Nephron (organoid): ENCODE results near the gene ARHGEF16.

Experiments
- H3K27ac Mint-ChIP-seq, 3 experiments: 2 replicates each; pipeline ENCODE4 v1.8.0; 2020; ENCODE audit warnings: mixed read lengths in 3 of 3, mild to moderate bottlenecking in 2 of 3, moderate library complexity in 1 of 3
- H3K27me3 Mint-ChIP-seq: 2 replicates; pipeline ENCODE4 v1.8.0; 2021; ENCODE audit warnings: low read depth, mild to moderate bottlenecking, moderate library complexity, mixed read lengths
- H3K36me3 Mint-ChIP-seq: 2 replicates; pipeline ENCODE4 v1.8.0; 2020; ENCODE audit warnings: low read depth, mixed read lengths
- H3K4me1 Mint-ChIP-seq: 2 replicates; pipeline ENCODE4 v1.8.0; 2020; ENCODE audit warnings: mixed read lengths
- H3K4me3 Mint-ChIP-seq, 3 experiments: 2 replicates each; pipeline ENCODE4 v1.8.0; 2020; ENCODE audit warnings: mild to moderate bottlenecking in 3 of 3, mixed read lengths in 3 of 3, moderate library complexity in 2 of 3
- H3K9me3 Mint-ChIP-seq: 2 replicates; pipeline ENCODE4 v1.8.0; 2020; ENCODE audit warnings: mixed read lengths
- CTCF ChIP-seq, 3 experiments: fragments of 200-600 bp; sonication (generic); IDR thresholded peaks; one replicate each; pipeline ENCODE4 v1.5.0; 2021; ENCODE audit warnings: antibody characterized with exemption in 3 of 3; ENCODE audit not compliant: unreplicated experiment in 3 of 3

The ARHGEF16 gene

GRCh38 chr1:3453891-3454810, at the start of gene ARHGEF16:
Gene ARHGEF16, plus strand, starts transcription at chr1:3454665. Its CDS starts 8,420 bp downstream, at chr1:3463085.
- peak within 1 kb of the TSS in 2 of 3 experiments; percentile 24 to 66 for H3K27ac Mint-ChIP-seq
- peaks cover 24% of the 10 kb centered on the region for H3K27me3 Mint-ChIP-seq
- TF ChIP-seq CTCF (IDR thresholded peaks at IDR 0.05; ENCODE audit: unreplicated experiment in 3 of 3) = peak; percentile 50 to 57 (median 54)
- H3K4me1 Mint-ChIP-seq = peaks cover 23% of the 10 kb centered on the region
- H3K9me3 Mint-ChIP-seq = no peaks in the 10 kb centered on the region
- H3K4me3 Mint-ChIP-seq = peak within 1 kb of the TSS; percentile 58 to 80 (median 78)
- no peaks in the 10 kb centered on the region for H3K36me3 Mint-ChIP-seq

- peaks cover 48% of the 10 kb centered on the region for H3K27me3 Mint-ChIP-seq
- H3K36me3 Mint-ChIP-seq = no peaks in the 10 kb centered on the region
- peaks cover 3% of the 10 kb centered on the region for H3K9me3 Mint-ChIP-seq
- TF ChIP-seq CTCF (IDR thresholded peaks at IDR 0.05; ENCODE audit: unreplicated experiment in 3 of 3) = no peak
- H3K27ac Mint-ChIP-seq = no peak overlapping the region
- no peak overlapping the region for H3K4me3 Mint-ChIP-seq
- H3K4me1 Mint-ChIP-seq = peaks cover 25% of the 10 kb centered on the region
Measured at GRCh38 chr1:3404801-3405200, 49.7 kb upstream of the ARHGEF16 start.

- Mint-ChIP-seq H3K9me3 (peaks cover 3% of the 10 kb centered on the region), H3K27me3 (peaks cover 41% of the 10 kb centered on the region), H3K36me3 (no peaks in the 10 kb centered on the region), H3K27ac (no peak overlapping the region), H3K4me3 (no peak overlapping the region), H3K4me1 (peaks cover 24% of the 10 kb centered on the region)
- TF ChIP-seq CTCF (IDR thresholded peaks at IDR 0.05; ENCODE audit: unreplicated experiment in 3 of 3) = no peak
Measured at GRCh38 chr1:3405491-3405890, 49.0 kb upstream of the ARHGEF16 start.

GRCh38 chr1:3405974-3406867, 48.2 kb upstream of the ARHGEF16 start:
- no peaks in the 10 kb centered on the region for H3K36me3 Mint-ChIP-seq
- peak overlapping the region in 1 of 3 experiments; percentile 16 for H3K4me3 Mint-ChIP-seq
- H3K27me3 Mint-ChIP-seq = peaks cover 37% of the 10 kb centered on the region
- peaks cover 23% of the 10 kb centered on the region for H3K4me1 Mint-ChIP-seq
- peaks cover 3% of the 10 kb centered on the region for H3K9me3 Mint-ChIP-seq
- TF ChIP-seq CTCF (IDR thresholded peaks at IDR 0.05; ENCODE audit: unreplicated experiment in 3 of 3) = no peak
- no peak overlapping the region for H3K27ac Mint-ChIP-seq

GRCh38 chr1:3407021-3407420, 47.4 kb upstream of the ARHGEF16 start:
- peaks cover 31% of the 10 kb centered on the region for H3K27me3 Mint-ChIP-seq

More at GRCh38 chr1:3407021-3407420, 47.4 kb upstream of the ARHGEF16 start:
- no peak for TF ChIP-seq CTCF (IDR thresholded peaks at IDR 0.05; ENCODE audit: unreplicated experiment in 3 of 3)
- Mint-ChIP-seq H3K4me1 (peaks cover 15% of the 10 kb centered on the region), H3K36me3 (no peaks in the 10 kb centered on the region), H3K27ac (no peak overlapping the region), H3K9me3 (peaks cover 3% of the 10 kb centered on the region), H3K4me3 (no peak overlapping the region)
